ENCODE measurements around the gene MUC2.

Gene MUC2
- total RNA-seq: 0 reads per million in 2 experiments

DNA sequence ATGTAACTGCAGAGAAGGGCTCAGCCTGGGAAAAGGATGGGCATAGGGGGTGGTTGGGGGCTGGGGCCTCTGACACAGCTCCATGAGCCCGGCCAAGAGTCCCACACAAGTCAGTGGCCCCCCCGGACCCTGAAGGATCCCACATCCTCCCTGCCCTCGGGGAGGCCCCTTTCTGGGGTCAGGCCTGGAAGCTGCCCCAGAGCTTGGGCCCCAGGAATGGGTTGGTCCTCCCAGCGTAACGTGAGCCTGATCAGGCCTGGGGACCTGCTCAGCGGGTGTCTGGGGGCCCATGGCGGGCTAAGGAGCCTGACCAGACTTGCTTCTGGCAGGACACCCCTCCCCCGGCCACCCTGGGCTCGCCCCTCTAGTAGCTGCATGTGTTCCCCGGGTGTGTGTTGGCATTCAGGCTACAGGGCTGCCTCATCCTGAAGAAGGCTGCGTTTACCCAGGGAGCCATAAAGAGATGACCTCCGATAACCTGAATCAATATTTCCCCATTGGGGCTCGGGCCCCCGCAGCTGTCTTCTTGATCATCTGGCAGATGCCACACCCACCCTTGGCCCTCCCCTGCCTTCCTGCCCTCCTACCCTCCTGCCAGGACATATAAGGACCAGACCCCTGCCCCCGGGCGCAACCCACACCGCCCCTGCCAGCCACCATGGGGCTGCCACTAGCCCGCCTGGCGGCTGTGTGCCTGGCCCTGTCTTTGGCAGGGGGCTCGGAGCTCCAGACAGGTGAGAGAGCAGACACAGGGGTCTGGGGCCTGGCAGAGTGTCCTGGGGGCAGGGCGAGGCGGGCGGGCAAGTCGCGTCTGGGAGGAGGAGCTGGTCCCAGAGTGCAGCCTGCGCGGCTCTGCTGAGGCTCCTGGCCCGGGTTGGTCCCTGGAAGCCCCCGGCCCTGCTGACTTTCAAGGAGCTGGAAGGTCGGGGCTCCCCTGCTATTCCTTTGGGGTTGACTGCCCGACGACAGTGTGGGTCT lies at the start of gene MUC2:
MUC2 (plus strand) TSS at position 631 of the 978 bp plus-strand sequence.
- DNase-seq (ENCODE audit: low read depth): no peak

- DNase-seq (ENCODE audit: low read depth): no peak
Measured at GRCh38 chr11:1025410-1026162, 49.1 kb upstream of the MUC2 start.

- no peak for DNase-seq (ENCODE audit: low read depth)
Measured at GRCh38 chr11:1026163-1026450, 48.6 kb upstream of the MUC2 start.

DNA sequence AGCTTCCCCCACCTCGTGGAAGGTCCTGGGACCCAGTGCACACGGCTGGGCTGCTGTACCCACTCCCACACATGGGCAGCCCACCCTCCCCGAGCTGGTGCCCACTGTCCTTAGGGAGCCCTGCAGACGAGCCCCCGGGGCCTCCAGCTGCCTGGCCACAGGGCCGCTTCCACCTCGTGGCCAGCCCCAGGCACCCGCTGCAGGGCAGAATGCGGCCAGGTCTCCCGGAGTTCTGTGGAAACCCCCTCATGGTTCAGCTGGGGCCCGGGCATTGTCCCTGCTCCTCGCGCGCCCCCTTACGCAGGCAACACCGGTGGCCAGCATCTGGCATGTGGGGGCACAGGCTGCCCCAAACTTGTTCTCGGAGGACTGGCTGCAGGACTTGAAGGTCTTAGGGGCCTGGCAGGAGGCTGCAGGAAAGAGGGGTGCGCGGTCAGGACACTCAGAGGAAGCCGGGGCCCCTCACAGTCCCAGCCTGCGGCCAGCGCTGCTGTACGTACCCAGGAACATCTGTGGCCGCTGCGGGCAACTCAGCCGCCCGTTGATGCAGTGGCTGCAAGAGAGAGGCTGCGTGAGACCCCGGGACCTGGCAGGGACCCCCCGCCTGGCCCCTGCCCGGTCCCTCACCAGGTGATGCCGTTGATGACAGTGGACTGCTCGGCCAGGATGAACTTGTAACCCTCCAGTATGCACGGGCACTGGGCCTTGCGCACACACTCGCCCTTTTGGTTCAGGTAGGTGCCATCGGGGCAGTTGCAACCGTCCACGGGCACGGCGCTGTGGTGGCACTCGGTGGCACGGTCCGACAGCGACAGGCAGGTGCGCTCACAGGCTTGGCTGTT lies 47.8 kb upstream of the MUC2 start:
- DNase-seq (ENCODE audit: low read depth): no peak

DNA sequence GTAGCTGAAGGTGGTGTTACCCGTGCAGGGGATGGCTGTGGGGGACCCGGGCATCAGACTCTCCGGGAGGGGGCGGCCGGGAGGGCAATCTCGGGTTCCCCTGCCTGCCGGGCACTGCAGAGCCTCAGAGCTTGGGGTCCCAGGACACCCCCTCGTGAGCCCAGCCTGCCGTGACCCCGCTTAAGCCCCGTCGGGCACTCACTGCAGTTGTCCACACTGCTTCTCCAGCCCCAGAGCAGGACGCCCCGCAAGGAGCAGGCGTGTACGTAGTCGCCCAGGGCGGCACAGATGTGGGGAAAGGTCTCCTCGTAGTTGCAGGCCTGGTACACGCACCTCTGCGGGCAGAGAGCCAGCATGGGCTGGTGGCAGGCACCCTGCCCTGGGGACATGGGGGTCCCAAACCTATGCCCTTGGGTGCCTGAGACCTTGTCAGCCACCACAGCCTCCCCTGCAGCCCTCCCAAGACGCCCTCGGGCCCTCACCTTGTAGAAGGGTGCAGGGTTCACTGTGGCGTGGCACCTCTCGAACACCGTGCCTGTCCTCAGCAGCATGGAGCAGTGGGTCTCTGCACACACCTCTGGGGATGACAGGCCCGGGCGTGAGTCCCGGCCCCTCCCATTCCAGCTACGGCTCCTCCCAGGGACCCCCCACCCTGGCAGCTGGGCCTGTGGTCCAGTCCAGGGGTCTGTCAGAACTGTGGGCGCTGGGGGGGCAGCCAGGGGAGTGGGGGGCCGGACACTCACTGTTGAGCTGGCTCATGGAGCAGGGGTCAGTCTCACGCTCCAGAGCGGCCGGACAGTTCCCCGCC lies 47.0 kb upstream of the MUC2 start:
- DNase-seq (ENCODE audit: low read depth): no peak

DNA sequence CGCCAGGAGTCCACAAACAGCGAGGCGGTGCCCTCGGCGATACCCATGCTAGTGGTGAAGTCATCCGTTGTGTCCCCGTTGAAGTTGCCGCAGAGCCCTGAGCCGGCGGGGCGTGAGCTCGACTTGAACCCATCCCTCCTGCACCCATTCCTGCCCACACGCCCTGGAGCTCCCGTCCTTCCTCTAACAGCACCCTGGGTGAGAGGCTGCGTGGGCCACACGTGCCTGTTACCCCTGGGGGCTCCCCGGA lies 46.5 kb upstream of the MUC2 start:
- no peak for DNase-seq (ENCODE audit: low read depth)

- no peak for DNase-seq (ENCODE audit: low read depth)
Measured at GRCh38 chr11:1028616-1029015, 46.1 kb upstream of the MUC2 start.

DNA sequence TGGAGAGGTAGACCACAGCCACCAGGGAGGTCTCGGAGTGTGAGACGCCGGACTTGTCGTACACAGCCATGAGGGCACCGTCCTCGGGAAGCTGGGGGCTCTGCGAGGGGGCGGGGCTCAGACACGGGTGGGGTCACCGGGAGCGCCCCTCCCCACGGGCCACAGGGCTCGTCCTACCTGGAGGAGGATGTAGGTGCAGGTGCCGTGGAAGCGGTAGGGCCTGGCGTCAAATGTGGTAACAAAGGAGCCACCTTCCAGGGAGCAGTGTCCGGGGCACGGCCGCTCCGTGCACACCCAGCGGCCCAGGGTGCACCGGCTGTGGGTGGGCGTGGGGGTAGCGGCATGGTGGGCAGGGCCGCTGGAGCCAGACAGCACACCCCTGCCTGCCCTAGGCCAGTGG lies 45.6 kb upstream of the MUC2 start:
- no peak for DNase-seq (ENCODE audit: low read depth)

GRCh38 chr11:1029654-1030053 lies 45.0 kb upstream of the MUC2 start:
- no peak for DNase-seq (ENCODE audit: low read depth)

GRCh38 chr11:1030086-1030485 lies 44.6 kb upstream of the MUC2 start:
- no peak for DNase-seq (ENCODE audit: low read depth)

GRCh38 chr11:1030556-1030955 lies 44.1 kb upstream of the MUC2 start:
- DNase-seq (ENCODE audit: low read depth): no peak

- no peak for DNase-seq (ENCODE audit: low read depth)
Measured at GRCh38 chr11:1031121-1031899, 43.4 kb upstream of the MUC2 start.

DNA sequence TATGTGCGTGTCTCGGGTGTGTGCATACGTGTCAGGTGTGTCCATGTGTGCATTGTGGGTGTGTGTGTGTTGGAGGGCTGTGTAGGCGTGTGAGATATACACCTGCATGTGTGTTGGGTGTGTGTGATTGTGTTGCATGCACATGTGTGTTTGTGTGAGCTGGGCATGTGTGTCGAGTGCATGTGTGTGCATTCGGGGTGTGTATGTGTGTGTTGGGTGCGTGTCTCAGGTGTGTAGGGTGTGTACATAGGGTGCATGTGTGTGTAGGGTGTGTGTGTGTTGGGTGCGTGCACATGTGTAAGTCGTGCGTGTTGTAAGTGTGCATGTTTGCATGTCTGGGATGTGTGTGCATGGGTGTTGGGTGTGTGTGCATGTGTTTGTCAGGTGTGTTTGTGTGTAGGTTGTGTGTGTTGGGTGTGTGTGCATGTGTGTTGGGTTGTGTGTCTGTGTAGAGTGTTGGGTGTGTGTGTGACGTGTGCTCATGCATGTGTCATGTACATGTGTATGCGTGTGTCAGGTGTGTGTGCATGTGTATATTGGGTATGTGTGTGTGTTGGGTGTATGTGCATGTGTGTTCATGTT lies 42.3 kb upstream of the MUC2 start:
- DNase-seq (ENCODE audit: low read depth): no peak

DNA sequence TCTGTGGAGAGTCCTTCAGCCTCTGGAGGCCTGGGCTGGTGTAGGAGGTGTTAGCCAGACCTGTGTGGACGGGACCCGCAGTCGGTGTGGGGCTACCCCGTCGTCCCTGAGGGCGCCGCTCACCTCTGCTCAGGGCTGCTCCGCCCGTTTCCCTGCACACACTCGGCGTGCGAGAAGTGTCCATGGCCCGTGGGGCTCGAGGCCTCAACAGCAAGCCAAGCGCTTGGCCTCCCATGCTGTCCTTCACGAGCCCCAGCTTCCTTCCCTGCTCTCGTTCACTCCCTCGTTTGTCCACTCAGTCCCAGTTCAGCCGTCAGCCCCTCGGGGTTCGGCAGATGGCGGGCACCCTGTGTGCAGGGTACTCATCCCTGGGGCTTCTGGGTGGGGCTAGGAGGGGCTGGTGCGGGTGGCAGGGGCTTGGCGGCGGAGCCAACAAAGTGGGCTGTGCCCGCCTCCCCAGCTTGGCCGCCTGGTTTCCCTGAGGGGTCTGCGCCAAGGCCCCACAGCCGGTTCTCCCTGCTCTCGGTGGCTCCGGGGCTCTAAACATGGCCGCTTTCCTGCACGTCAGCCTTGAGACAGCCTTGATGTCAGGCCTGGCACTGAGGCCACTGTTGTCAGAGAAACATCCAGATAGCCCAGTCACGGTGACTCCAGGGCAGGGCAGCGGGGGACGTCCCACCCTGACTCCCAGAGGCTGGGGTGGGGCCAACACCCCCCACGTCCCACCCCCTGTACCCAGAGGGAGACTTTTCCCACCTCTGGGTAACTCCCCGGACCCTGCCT lies 41.5 kb upstream of the MUC2 start:
- DNase-seq (ENCODE audit: low read depth): no peak

- no peak for DNase-seq (ENCODE audit: low read depth)
Measured at GRCh38 chr11:1034001-1034400, 40.7 kb upstream of the MUC2 start.

DNA sequence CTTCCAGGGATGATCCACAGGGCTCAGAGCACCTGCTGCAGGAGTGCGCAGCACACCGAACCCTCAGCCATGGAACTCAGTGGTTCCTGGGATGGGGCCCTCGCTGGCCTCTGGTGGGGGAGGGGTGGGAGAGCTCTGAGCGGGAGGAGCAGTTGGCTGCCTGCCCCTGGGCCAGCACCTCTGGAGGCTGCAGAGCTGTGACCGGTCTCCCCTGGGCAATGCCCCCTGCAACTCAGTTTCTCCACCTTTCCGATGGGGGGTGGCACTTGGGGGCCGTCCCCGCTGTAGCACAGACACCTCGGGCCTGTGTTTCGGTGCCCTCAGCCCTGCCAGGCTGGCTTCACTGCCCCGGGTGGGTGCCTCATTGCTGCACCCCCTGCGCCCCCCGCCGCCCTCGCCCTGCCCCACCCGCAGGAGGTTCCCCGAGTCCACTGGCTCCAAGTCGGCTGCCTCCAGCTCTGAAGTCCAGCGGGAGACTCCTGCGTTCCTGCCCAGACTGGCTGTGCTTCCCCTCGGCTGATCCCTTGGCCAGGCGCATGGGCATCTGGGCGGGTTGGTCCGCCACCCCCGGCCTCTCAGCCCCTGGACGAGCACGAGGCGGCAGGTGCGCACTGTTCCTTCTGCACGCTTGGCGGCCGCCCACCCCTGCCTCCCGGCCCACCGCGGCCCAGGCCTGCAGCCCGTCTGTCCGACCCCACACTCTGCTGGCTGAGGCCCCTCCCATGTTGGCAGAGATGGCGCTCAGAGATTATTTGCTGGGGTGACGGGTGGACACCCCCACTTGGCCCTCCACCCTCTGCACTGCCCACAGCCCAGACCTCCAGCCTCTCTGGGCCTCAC lies 40.0 kb upstream of the MUC2 start:
- DNase-seq (ENCODE audit: low read depth): no peak

DNA sequence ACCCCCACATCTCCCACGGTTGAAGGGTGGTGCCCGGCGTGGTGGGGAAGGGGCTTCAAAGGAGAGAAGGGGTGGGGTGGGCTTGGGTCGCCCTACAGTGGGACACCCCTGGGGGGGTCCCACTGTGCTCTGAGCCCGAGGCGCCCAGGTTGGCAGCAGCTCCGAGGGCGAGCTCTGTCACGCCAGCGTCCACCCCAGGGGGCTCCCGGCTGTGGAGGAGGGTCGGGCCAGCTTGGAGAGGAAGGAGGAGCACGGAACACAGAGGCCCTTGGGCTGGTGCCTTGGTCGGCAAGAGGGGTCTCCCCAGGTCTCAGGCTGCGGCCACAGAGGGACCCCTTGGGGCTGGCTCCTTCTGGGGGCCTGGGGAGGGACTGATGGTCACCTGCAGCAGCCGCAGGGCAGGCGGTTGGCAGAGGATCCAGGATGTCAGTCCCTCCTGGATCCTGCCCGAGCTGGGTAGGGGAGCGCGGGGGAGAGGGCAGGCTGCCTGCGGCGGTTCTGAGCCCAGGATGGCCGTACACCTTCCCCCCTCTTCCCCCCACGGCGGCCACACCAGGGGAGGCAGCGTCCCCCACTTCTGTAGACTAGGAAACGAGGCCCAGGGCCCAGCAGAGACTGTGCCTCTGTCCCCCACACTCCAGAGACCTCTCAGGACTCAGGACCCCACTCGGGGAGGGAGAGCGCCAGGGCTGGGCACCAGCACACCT lies 38.9 kb upstream of the MUC2 start:
- DNase-seq (ENCODE audit: low read depth): no peak

DNA sequence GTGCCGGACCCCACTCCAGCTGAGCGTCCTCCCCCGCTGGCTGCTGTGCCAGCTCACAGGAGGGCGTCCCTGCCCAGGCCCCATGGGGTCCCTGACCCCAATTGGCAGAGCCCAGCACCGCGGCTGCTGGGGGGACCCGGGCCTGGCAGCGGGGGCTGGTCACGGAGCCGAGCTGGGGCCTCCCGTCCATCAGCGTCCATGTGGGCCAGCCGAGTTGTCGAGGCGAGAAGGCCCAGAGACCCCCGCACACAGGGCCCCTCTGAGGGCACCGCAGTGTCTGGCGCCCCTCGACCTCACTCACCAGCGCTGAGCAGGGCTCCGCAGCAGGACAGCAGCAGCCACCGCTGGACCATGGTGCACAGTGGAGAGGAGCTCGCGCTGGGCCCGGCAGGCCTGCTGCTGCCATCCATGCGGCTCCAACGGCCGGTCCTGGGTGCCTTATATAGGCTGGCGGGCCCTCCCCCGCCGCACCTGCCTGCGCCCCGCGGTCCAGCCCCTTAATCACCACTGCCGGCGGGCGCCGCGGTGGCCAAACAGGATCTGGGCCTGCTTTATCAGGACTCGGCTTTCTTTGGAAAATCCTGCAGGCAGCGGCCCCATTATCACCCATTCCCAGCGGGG lies 38.3 kb upstream of the MUC2 start, which contains the start of gene MUC6:
MUC6 (minus strand) TSS at position 416 of the 621 bp plus-strand sequence; CDS start at position 353, 63 bp downstream.
- no peak for DNase-seq (ENCODE audit: low read depth)
